PC-9 (cell line): Measurements from ENCODE around the gene SNRPD2.

Experiments used
- CTCF ChIP-seq: fragments of 200-600 bp; sonication (generic); conservative IDR thresholded peaks from 2 replicates; pipeline ENCODE4 v1.6.1; 2017; ENCODE audit warnings: mixed run types, antibody characterized with exemption, mild to moderate bottlenecking, moderate library complexity
- EZH2 ChIP-seq: fragments of 200-600 bp; sonication (generic); IDR thresholded peaks from 2 replicates; pipeline ENCODE4 v1.8.0; 2017; ENCODE audit warnings: antibody characterized with exemption, low read depth

- TF ChIP-seq CTCF = no peak
- no peak for TF ChIP-seq EZH2
Observed at GRCh38 chr19:45717983-45718650, 26.4 kb upstream of the SNRPD2 start.
